Parathyroid adenoma (tissue), 2 donors: ENCODE results near the gene LRP6.
A peak's percentile ranks its signal among the peaks of the same experiment; 100 is the strongest.

ENCODE experiments used
- H2AFZ ChIP-seq: fragments of 300-600 bp; sonication (generic); one replicate; pipeline ENCODE4 v1.7.0; 2017; ENCODE audit warnings: antibody characterized with exemption, mild to moderate bottlenecking
- H3K27ac ChIP-seq: fragments of 300-600 bp; sonication (generic); one replicate; pipeline ENCODE4 v1.7.0; 2017
- H3K27me3 ChIP-seq: fragments of 300-600 bp; sonication (generic); one replicate; pipeline ENCODE4 v1.7.0; 2017; ENCODE audit warnings: low read length; ENCODE audit not compliant: control insufficient read depth, insufficient read depth
- H3K36me3 ChIP-seq: fragments of 300-600 bp; sonication (generic); one replicate; pipeline ENCODE4 v1.7.0; 2017; ENCODE audit warnings: low read length; ENCODE audit not compliant: control insufficient read depth, insufficient read depth
- H3K4me1 ChIP-seq: fragments of 300-600 bp; sonication (generic); one replicate; pipeline ENCODE4 v1.7.0; 2017; ENCODE audit warnings: control low read depth
- H3K4me2 ChIP-seq: fragments of 300-600 bp; sonication (generic); one replicate; pipeline ENCODE4 v1.7.0; 2017; ENCODE audit warnings: low read length
- H3K4me3 ChIP-seq: fragments of 300-600 bp; sonication (generic); one replicate; pipeline ENCODE4 v1.7.0; 2017; ENCODE audit warnings: low read depth, low read length
- H3K79me2 ChIP-seq: fragments of 300-600 bp; sonication (generic); one replicate; pipeline ENCODE4 v1.7.0; 2017; ENCODE audit warnings: control low read depth
- H3K9ac ChIP-seq: fragments of 300-600 bp; sonication (generic); one replicate; pipeline ENCODE4 v1.7.0; 2017; ENCODE audit warnings: mild to moderate bottlenecking
- H3K9me3 ChIP-seq: fragments of 300-600 bp; sonication (generic); one replicate; pipeline ENCODE4 v1.7.0; 2017; ENCODE audit warnings: low read length; ENCODE audit not compliant: control insufficient read depth
- TF ChIP-seq, protein P1 (sequence below): fragments of 300-600 bp; sonication (generic); IDR thresholded peaks from one replicate; pipeline ENCODE4 v1.7.0; 2017; ENCODE audit warnings: antibody characterized with exemption, mild to moderate bottlenecking
- donor health status: primary hyperparathyroidism.

The LRP6 gene

DNA sequence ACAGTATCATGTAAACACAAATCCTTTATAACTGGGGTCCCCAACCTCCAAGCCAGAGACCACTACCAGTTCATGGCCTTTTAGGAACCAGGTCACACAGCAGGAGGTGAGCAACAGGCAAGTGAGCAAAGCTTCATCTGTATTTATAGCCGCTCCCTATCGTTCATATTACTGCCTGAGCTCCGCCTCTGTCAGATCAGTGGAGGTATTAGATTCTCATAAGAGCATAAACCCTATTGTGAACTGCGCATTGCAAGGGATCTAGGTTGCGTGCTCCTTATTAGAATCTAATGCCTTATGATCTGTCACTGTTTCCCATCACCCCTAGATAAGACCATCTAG is 49.9 kb downstream of the LRP6 start:
- Histone ChIP-seq H3K9ac (no peak overlapping the region), H3K4me1 (peaks cover 5% of the 10 kb centered on the region), H3K4me3 (no peak overlapping the region), H3K27me3 (no peaks in the 10 kb centered on the region), H3K4me2 (no peak overlapping the region), H3K36me3 (no peaks in the 10 kb centered on the region), H3K9me3 (no peaks in the 10 kb centered on the region), H2AFZ (no peak overlapping the region), H3K27ac (no peak overlapping the region), H3K79me2 (peaks cover 34% of the 10 kb centered on the region)
- TF ChIP-seq, protein P1, sequence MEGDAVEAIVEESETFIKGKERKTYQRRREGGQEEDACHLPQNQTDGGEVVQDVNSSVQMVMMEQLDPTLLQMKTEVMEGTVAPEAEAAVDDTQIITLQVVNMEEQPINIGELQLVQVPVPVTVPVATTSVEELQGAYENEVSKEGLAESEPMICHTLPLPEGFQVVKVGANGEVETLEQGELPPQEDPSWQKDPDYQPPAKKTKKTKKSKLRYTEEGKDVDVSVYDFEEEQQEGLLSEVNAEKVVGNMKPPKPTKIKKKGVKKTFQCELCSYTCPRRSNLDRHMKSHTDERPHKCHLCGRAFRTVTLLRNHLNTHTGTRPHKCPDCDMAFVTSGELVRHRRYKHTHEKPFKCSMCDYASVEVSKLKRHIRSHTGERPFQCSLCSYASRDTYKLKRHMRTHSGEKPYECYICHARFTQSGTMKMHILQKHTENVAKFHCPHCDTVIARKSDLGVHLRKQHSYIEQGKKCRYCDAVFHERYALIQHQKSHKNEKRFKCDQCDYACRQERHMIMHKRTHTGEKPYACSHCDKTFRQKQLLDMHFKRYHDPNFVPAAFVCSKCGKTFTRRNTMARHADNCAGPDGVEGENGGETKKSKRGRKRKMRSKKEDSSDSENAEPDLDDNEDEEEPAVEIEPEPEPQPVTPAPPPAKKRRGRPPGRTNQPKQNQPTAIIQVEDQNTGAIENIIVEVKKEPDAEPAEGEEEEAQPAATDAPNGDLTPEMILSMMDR = no peak

DNA sequence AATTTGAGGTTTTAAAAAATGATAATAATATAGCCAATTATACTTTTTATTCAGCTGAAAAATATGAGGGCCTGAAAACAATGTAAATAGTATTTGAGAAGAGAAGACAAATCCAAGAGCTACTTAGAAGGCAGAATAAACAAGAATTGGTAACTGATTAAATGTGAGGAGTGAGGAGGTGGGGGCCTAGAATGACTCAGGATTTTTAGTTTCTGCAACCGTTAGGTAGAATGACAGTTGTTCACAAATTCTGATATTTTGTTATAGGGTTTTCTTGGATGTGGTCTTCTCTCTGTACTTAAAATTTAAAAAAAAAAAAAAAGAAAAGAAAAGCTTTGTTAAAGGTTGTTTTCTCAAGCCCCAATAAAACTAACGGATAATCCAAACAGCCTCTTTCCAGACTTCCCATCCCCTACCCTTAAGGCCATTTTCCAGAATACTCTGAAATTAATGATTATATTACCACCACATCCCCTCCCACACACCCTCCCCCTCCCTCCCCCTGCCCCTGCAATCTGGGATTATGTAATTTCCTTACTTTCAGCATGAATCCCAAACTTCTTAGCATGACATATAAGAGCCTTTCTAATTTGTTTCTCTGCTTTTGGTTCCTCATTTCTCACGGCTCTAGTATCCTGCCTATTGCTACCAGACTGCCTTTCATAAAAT is 50.4 kb downstream of the LRP6 start:
- Histone ChIP-seq H3K27me3 (no peaks in the 10 kb centered on the region), H3K79me2 (peaks cover 33% of the 10 kb centered on the region), H2AFZ (no peak overlapping the region), H3K4me1 (peaks cover 5% of the 10 kb centered on the region), H3K27ac (no peak overlapping the region), H3K4me3 (no peak overlapping the region), H3K9me3 (no peaks in the 10 kb centered on the region), H3K9ac (no peak overlapping the region), H3K36me3 (no peaks in the 10 kb centered on the region), H3K4me2 (no peak overlapping the region)
- TF ChIP-seq, protein P1 = no peak

DNA sequence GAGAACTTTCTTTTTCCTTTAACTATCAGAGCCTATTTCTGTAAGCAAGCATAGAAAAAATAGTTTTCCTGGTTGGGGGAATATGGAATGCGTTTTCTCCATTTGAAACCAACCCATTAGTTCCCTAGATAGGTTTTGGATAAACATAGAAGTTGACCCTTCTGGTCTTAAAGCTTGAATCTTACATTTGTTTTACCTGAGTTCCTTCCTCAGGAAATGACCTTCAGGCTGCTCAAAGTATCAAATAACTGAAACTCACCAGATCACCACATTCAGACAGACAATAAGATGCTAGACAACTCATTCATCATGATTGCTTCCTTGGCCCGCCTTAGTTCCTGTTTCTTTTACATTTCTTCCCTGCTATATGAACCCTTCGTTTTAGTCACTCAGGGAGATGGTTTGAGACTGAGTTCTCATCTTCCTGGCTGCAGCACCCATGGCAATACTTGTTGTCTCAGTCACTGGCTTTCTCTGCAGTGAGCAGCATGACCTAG is 52.2 kb downstream of the LRP6 start:
- no peak overlapping the region for H3K27ac ChIP-seq
- H3K9ac ChIP-seq = no peak overlapping the region
- no peaks in the 10 kb centered on the region for H3K27me3 ChIP-seq
- no peaks in the 10 kb centered on the region for H3K9me3 ChIP-seq
- peak overlapping the region; percentile 29 for H3K4me2 ChIP-seq
- no peak overlapping the region for H3K4me3 ChIP-seq
- no peaks in the 10 kb centered on the region for H3K36me3 ChIP-seq
- H3K4me1 ChIP-seq = peaks cover 5% of the 10 kb centered on the region
- no peak overlapping the region for H2AFZ ChIP-seq
- TF ChIP-seq, protein P1 = no peak
- peaks cover 28% of the 10 kb centered on the region for H3K79me2 ChIP-seq

DNA sequence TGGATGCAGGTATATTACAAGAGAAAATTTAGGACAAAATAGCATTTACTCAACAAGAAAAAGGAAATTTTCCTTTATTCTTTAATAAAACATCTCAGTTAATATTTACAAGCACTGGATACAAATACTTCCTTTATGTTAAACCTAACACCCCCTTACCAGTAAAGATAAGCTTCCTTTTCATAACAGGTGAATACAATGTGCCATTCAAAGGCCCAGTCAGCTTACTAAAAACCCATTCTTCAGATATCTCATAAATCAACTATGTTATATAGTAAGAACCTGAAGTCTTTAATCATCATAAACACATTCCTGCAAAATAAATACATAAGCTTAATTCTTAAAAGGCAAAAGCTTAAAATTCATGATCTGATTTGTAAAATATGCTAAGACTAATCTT is 52.6 kb downstream of the LRP6 start:
- H3K27ac ChIP-seq = no peak overlapping the region
- H3K79me2 ChIP-seq = peaks cover 24% of the 10 kb centered on the region
- H3K36me3 ChIP-seq = no peaks in the 10 kb centered on the region
- H3K4me2 ChIP-seq = no peak overlapping the region
- H3K4me1 ChIP-seq = peaks cover 5% of the 10 kb centered on the region
- no peaks in the 10 kb centered on the region for H3K9me3 ChIP-seq
- no peaks in the 10 kb centered on the region for H3K27me3 ChIP-seq
- no peak overlapping the region for H3K4me3 ChIP-seq
- TF ChIP-seq, protein P1 = no peak
- no peak overlapping the region for H3K9ac ChIP-seq
- H2AFZ ChIP-seq = no peak overlapping the region

DNA sequence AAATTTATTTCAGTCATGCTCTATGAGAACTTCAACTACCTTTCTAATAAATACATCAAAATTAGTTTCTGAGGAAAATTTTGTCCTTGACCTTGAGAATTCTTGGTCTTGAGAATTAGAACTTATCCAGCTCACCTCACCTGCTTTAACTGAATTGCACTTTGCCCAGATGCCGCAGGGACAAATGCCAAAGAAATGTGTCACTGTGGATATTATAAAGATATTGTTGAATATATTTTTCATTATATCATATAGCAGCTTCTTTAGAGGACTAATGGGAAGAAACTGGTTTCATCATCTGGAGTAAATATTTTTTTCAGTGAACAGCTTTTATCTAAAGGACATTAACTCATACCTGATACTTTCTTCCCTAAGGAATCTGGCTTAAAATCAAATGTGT is 54.1 kb downstream of the LRP6 start:
- Histone ChIP-seq H3K36me3 (no peaks in the 10 kb centered on the region), H3K4me1 (peaks cover 10% of the 10 kb centered on the region), H3K79me2 (peaks cover 15% of the 10 kb centered on the region), H3K9ac (no peak overlapping the region), H3K27ac (no peak overlapping the region), H2AFZ (no peak overlapping the region), H3K4me2 (no peak overlapping the region), H3K9me3 (no peaks in the 10 kb centered on the region), H3K4me3 (no peak overlapping the region), H3K27me3 (no peaks in the 10 kb centered on the region)
- TF ChIP-seq, protein P1 = no peak
